GM23248 (cell line): ENCODE results near the gene SRPK3. TPM values are rescaled to one million over a fixed set of nuclear protein-coding genes. Genes with fewer than 3 reads are reported as not detected.

ENCODE experiments used
- DNase-seq: peaks from one replicate; pipeline ENCODE4 v3.0.0-alpha.2; 2015
- H2AFZ ChIP-seq: fragments of 200-600 bp; sonication (generic); 2 replicates; pipeline ENCODE4 v1.6.1; 2016; ENCODE audit warnings: antibody characterized with exemption
- H3F3A ChIP-seq: fragments of 200-600 bp; sonication (generic); 2 replicates; pipeline ENCODE4 v1.6.1; 2016; ENCODE audit warnings: mild to moderate bottlenecking, antibody characterized with exemption, mixed run types; ENCODE audit not compliant: insufficient read depth
- H3K27ac ChIP-seq: fragments of 200-600 bp; sonication (generic); 2 replicates; pipeline ENCODE4 v1.5.1; 2016; ENCODE audit warnings: mild to moderate bottlenecking
- H3K27me3 ChIP-seq: fragments of 200-600 bp; sonication (generic); replicated peaks from 2 replicates; pipeline ENCODE4 v1.6.1; 2016; ENCODE audit warnings: mild to moderate bottlenecking; ENCODE audit not compliant: insufficient read depth
- H3K36me3 ChIP-seq: fragments of 200-600 bp; sonication (generic); 2 replicates; pipeline ENCODE4 v1.6.1; 2016; ENCODE audit warnings: low read depth, mild to moderate bottlenecking
- H3K4me1 ChIP-seq: fragments of 200-600 bp; sonication (generic); 2 replicates; pipeline ENCODE4 v1.6.1; 2016; ENCODE audit warnings: mild to moderate bottlenecking; ENCODE audit not compliant: insufficient read depth
- H3K4me2 ChIP-seq: fragments of 200-600 bp; sonication (generic); one replicate; pipeline ENCODE4 v1.6.1; 2016; ENCODE audit warnings: mild to moderate bottlenecking; ENCODE audit not compliant: unreplicated experiment
- H3K4me3 ChIP-seq: fragments of 200-600 bp; sonication (generic); 2 replicates; pipeline ENCODE4 v1.5.1; 2016; ENCODE audit warnings: mild to moderate bottlenecking
- H3K79me2 ChIP-seq: fragments of 200-600 bp; sonication (generic); 2 replicates; pipeline ENCODE4 v1.6.1; 2016; ENCODE audit warnings: mild to moderate bottlenecking; ENCODE audit not compliant: insufficient read depth
- H3K9ac ChIP-seq: fragments of 200-600 bp; sonication (generic); 2 replicates; pipeline ENCODE4 v1.6.1; 2016; ENCODE audit warnings: mild to moderate bottlenecking
- H3K9me2 ChIP-seq: fragments of 200-600 bp; sonication (generic); 2 replicates; pipeline ENCODE4 v1.6.1; 2016; ENCODE audit warnings: mixed run types, mild to moderate bottlenecking, moderate library complexity; ENCODE audit not compliant: insufficient read depth
- H3K9me3 ChIP-seq: fragments of 200-600 bp; sonication (generic); one replicate; pipeline ENCODE4 v1.6.1; 2017; ENCODE audit warnings: low read depth
- H4K20me1 ChIP-seq: fragments of 200-600 bp; sonication (generic); 2 replicates; pipeline ENCODE4 v1.6.0; 2016; ENCODE audit not compliant: insufficient read depth
- EZH2 ChIP-seq: fragments of 200-600 bp; sonication (generic); IDR thresholded peaks from 2 replicates; pipeline ENCODE4 v1.6.1; 2018; ENCODE audit warnings: antibody characterized with exemption, mild to moderate bottlenecking; ENCODE audit not compliant: insufficient read depth, poor library complexity, severe bottlenecking
- EZH2phosphoT487 ChIP-seq: fragments of 200-600 bp; sonication (generic); IDR thresholded peaks from 2 replicates; pipeline ENCODE4 v1.6.1; 2018; ENCODE audit warnings: antibody characterized with exemption, moderate library complexity, mild to moderate bottlenecking, low read depth; ENCODE audit not compliant: insufficient read depth
- WGBS, 2 experiments: methylation state at CpG; one replicate each; pipeline ENCODE4 v1.1.6; 2015 to 2017; ENCODE audit warnings: low lambda C conversion rate in 2 of 2, low coverage in 1 of 2; ENCODE audit errors: missing lambda C conversion rate in 2 of 2; 5-methylcytosine and 5-hydroxymethylcytosine counted together
- in situ Hi-C: fragments of 300-500 bp; cut with MboI; formaldehyde crosslinking; loops from 2 replicates; pipeline ENCODE4 v1.15.0; 2020
- polyA plus RNA-seq: library from polyadenylated mRNA; unstranded; fragments of >200 nt; fragmentation: Nextera tagmentation; extraction: Ambion mirVana; gene quantifications from 2 replicates; pipeline ENCODE4 v1.2.1, GENCODE V29; 2016
- total RNA-seq: library from RNA; depleted of rRNA; stranded (reverse); fragments of >200 nt; shearing (Covaris generic); gene quantifications from 2 replicates; pipeline ENCODE4 v1.2.3, GENCODE V29; 2014

SRPK3 gene
- total and polyA plus RNA-seq, 2 experiments from 2014 or later: 0.53 to 0.86 TPM

DNA sequence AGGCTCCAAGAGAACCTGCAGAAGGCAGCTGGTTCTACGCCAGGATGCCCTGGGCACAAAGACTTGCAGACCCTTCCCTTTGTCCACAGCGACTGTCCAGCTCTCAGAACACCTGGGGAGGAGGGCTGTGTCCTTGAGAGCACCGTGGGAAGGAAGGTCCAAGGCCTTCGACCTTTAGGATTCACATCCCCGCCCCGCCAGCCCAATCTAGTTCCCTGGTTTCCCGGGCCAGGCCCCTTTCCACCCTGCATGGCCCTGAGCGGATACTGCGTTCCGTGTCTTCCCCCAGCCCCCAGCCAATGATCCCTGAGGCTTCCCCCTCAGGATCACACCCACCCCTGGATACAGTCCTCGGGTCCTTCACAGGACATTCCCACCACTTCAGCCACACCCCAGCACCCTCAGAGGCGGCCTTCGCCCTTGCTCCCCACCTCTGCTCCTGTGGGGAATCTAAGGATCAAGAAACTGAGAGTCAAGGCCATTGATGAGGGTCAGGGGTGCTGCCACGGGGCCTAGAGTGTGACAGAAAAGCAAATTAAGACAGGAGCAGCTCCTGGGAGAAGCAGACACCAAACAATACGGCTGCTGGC, 47.1 kb upstream of the SRPK3 start:
- Histone ChIP-seq H3K9me2 (no peaks in the 10 kb centered on the region), H4K20me1 (no peaks in the 10 kb centered on the region), H3K4me2 (no peak overlapping the region), H3K9me3 (no peaks in the 10 kb centered on the region), H3K4me1 (no peaks in the 10 kb centered on the region), H3K27ac (no peak overlapping the region), H3K4me3 (no peak overlapping the region), H3K36me3 (no peaks in the 10 kb centered on the region), H3K27me3 (no peaks in the 10 kb centered on the region), H3K79me2 (no peaks in the 10 kb centered on the region), H3F3A (no peaks in the 10 kb centered on the region), H3K9ac (no peak overlapping the region), H2AFZ (no peak overlapping the region)
- TF ChIP-seq EZH2phosphoT487 (no peak), EZH2 (no peak)
- in situ Hi-C loops: no loop called here
- DNase-seq: no peak
- 77 to 80% methylated on average over 11 to 13 of the region's 15 CpGs for WGBS, 2 experiments

DNA sequence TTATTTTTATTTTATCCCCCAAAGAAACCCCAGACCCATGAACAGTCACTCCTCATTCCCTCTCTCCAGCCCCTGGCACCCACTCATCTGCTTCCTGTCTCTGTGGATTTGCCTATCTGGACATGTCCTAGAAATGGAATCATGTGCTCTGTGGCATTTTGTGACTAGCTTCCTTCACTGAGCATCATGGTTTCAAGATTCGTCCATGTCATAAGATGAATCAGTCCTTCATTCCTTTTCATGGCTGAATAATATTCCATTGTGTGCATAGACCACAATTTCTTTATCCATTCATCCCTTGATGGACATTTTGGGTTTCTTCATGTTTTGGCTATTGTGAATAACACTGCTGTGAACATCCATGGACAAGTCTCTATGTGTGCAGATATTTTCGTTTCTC, 46.0 kb upstream of the SRPK3 start:
- Histone ChIP-seq H3K4me1 (no peaks in the 10 kb centered on the region), H3F3A (no peaks in the 10 kb centered on the region), H3K27me3 (no peaks in the 10 kb centered on the region), H3K9me3 (no peaks in the 10 kb centered on the region), H3K36me3 (no peaks in the 10 kb centered on the region), H3K4me2 (no peak overlapping the region), H3K9me2 (no peaks in the 10 kb centered on the region), H3K79me2 (no peaks in the 10 kb centered on the region), H3K9ac (no peak overlapping the region), H3K27ac (no peak overlapping the region), H4K20me1 (no peaks in the 10 kb centered on the region), H2AFZ (no peak overlapping the region), H3K4me3 (no peak overlapping the region)
- no peak for DNase-seq
- in situ Hi-C loops: no loop called here
- TF ChIP-seq EZH2phosphoT487: no peak
- no peak for TF ChIP-seq EZH2
- 94 to 100% methylated on average over 2 of the region's 2 CpGs for WGBS, 2 experiments

DNA sequence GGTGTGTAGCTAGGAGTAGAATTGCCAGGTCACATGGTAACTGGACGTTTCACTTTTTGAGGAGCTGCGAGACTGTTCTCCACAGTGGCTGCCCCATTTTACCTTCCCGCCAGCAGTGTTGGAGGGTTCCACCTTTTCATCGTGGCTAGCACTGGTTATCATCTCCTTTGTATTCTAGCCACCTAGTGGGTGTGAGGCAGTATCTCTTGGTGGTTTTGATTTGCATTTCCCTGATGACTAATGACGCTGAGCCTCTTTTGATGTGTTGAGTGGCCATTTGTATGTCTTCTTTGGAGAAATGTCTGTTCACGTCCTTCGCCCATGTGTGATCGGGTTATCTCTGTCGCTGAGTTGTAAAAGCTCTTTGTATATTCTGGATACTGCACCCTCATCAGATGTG, 45.6 kb upstream of the SRPK3 start:
- Histone ChIP-seq H3K4me2 (no peak overlapping the region), H3K9me3 (no peaks in the 10 kb centered on the region), H3F3A (no peaks in the 10 kb centered on the region), H3K4me1 (no peaks in the 10 kb centered on the region), H2AFZ (no peak overlapping the region), H3K36me3 (no peaks in the 10 kb centered on the region), H3K9me2 (no peaks in the 10 kb centered on the region), H3K79me2 (no peaks in the 10 kb centered on the region), H4K20me1 (no peaks in the 10 kb centered on the region), H3K27me3 (no peaks in the 10 kb centered on the region), H3K27ac (no peak overlapping the region), H3K9ac (no peak overlapping the region), H3K4me3 (no peak overlapping the region)
- in situ Hi-C loops: no loop called here
- peak; percentile 10 for DNase-seq
- WGBS, 2 experiments: 77 to 90% methylated on average over 6 to 9 of the region's 9 CpGs
- TF ChIP-seq EZH2phosphoT487 (no peak), EZH2 (no peak)

DNA sequence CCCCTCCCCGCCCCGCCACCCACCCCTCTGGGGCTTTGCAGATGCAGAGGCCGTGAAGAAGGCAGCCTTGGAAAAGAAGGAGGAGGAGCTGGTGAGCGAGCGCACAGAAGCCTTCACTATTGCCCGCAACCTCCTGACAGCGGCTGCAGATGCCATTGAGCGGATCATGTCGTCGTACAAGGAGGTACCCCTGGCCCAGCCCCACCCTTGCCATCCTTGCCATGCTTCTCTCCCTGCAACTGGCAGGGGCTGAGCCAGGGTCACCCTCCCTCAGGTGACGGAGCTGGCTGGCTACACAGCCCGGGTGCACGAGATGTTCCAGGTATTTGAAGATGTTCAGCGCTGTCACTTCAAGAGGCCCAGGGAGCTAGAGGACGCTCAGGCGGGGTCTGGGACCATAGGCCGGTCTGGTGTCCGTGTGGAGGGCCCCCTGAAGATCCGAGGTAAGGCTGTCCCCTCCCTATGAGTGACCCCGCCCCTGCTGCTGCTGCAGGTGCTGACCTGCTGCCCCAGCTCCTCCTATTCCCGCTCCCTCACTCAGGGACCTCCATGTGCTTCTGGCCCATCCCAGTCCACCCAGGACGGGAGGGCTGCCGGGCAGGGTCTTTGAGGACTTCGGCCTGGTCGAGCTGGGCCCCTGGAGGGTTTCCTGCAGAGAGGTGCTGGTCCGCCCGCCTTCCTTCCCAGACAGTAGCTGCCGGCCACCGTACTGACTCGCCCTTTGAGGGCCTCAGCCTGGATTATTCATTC, 44.6 kb upstream of the SRPK3 start:
- Histone ChIP-seq H3K9me2 (no peaks in the 10 kb centered on the region), H3K27me3 (no peaks in the 10 kb centered on the region), H3K4me2 (no peak overlapping the region), H2AFZ (no peak overlapping the region), H3K27ac (no peak overlapping the region), H3K4me1 (no peaks in the 10 kb centered on the region), H3K9me3 (no peaks in the 10 kb centered on the region), H3K79me2 (no peaks in the 10 kb centered on the region), H3K9ac (no peak overlapping the region), H3K4me3 (no peak overlapping the region), H4K20me1 (no peaks in the 10 kb centered on the region), H3K36me3 (no peaks in the 10 kb centered on the region), H3F3A (no peaks in the 10 kb centered on the region)
- in situ Hi-C loops: no loop called here
- WGBS, 2 experiments: 94 to 96% methylated on average over 15 to 20 of the region's 30 CpGs
- DNase-seq: no peak
- TF ChIP-seq EZH2phosphoT487: no peak
- no peak for TF ChIP-seq EZH2
